HepG2 (cell line): ENCODE results near the gene GLIS1. TPM values are rescaled to one million over a fixed set of nuclear protein-coding genes. Genes with fewer than 3 reads are reported as not detected.

ENCODE experiments used
- ATAC-seq: fragments of 200-7000 bp; cut with Tn5 transposase; 3 replicates; pipeline ENCODE4 v1.9.1; 2020; ENCODE audit warnings: mild to moderate bottlenecking, moderate library complexity
- BruUV-seq: library from RNA; stranded (reverse); fragments of 400-500 nt; replicated peaks from 2 replicates; lab custom pipeline; 2021; lab: Mats Ljungman, UMichigan
- CTCF ChIA-PET: fragments of 300-600 bp; formaldehyde crosslinking; extraction: SDS; loops from one replicate; lab custom pipeline; 2021; ENCODE audit warnings: low total read pairs, inconsistent platforms, low intra/inter-chr PET ratio; lab: Yijun Ruan, JAX
- POLR2A ChIA-PET: fragments of 350-600 bp; sonication (Branson Sonifier 250); formaldehyde crosslinking; loops from one replicate; lab custom pipeline; 2020; ENCODE audit warnings: antibody characterized with exemption, inconsistent platforms; lab: Yijun Ruan, JAX
- DNase-seq: peaks from one replicate; pipeline ENCODE4 v3.0.0-alpha.2; 2015; ENCODE audit warnings: low spot score
- FAIRE-seq: peaks from 3 replicates; lab custom pipeline; 2011; peaks lifted over from hg19 to GRCh38; lab: Jason Lieb, UNC
- H2AFZ ChIP-seq: one replicate; pipeline ENCODE4 v1.6.1; 2011; ENCODE audit warnings: low read length, inconsistent platforms
- H3K27ac ChIP-seq: fragments of 300-600 bp; 3 replicates; pipeline ENCODE4 v1.8.0; 2011; ENCODE audit warnings: mixed run types, mild to moderate bottlenecking, mixed read lengths, low read length, inconsistent platforms; ENCODE audit not compliant: insufficient read depth; ENCODE audit errors: extremely low read length
- H3K27me3 ChIP-seq, 2 experiments: fragments of 200-600 bp in 1 of 2; 2 replicates in 1 of 2; 3 replicates in 1 of 2; pipeline versions ENCODE4 v1.6.0 to v1.8.0; 2011; ENCODE audit warnings: low read length in 2 of 2, mild to moderate bottlenecking in 2 of 2, moderate library complexity in 2 of 2, inconsistent platforms in 1 of 2; ENCODE audit not compliant: insufficient read depth in 2 of 2, control insufficient read depth in 1 of 2
- H3K36me3 ChIP-seq, 2 experiments: fragments of 200-600 bp in 1 of 2; replicated peaks in 1 of 2; 2 replicates in 1 of 2; 3 replicates in 1 of 2; pipeline versions ENCODE4 v1.5.1 to v1.8.0; 2011; ENCODE audit warnings: low read length in 2 of 2, inconsistent platforms in 1 of 2; ENCODE audit not compliant: insufficient read depth in 2 of 2, control insufficient read depth in 1 of 2
- H3K4me1 ChIP-seq: 2 replicates; pipeline ENCODE4 v1.5.1; 2012; ENCODE audit warnings: low read length, inconsistent platforms; ENCODE audit not compliant: insufficient read depth
- H3K4me2 ChIP-seq: 2 replicates; pipeline ENCODE4 v1.6.0; 2011; ENCODE audit warnings: low read depth, low read length, inconsistent platforms
- H3K4me3 ChIP-seq, 3 experiments: fragments of 200-600 bp in 1 of 3; sonication (generic), shearing (Covaris generic) in 1 of 3; replicated peaks in 1 of 3; 2 replicates each; pipeline ENCODE4 v1.5.1; 2011 to 2016; ENCODE audit warnings: low read length in 3 of 3, inconsistent platforms in 2 of 3, low read depth in 2 of 3, mild to moderate bottlenecking in 2 of 3, control low read depth in 1 of 3, mixed read lengths in 1 of 3; ENCODE audit not compliant: insufficient read depth in 1 of 3
- H3K79me2 ChIP-seq: one replicate; pipeline ENCODE4 v1.6.1; 2011; ENCODE audit warnings: low read length, inconsistent platforms; ENCODE audit not compliant: insufficient read depth
- H3K9ac ChIP-seq: 2 replicates; pipeline ENCODE4 v1.6.0; 2011; ENCODE audit warnings: mild to moderate bottlenecking, low read depth, low read length, inconsistent platforms; ENCODE audit not compliant: insufficient read depth
- H3K9me3 ChIP-seq: 2 replicates; pipeline ENCODE4 v1.5.1; 2012; ENCODE audit warnings: mild to moderate bottlenecking, low read length
- H4K20me1 ChIP-seq: 2 replicates; pipeline ENCODE4 v1.6.0; 2011; ENCODE audit warnings: inconsistent platforms, mild to moderate bottlenecking, low read length, moderate library complexity; ENCODE audit not compliant: insufficient read depth
- AKAP8 ChIP-seq: sonication (generic); formaldehyde crosslinking; IDR thresholded peaks from 2 replicates; pipeline ENCODE4 v1.5.1; 2020; ENCODE audit warnings: mild to moderate bottlenecking, missing genetic modification reagents
- ARNTL ChIP-seq: sonication (generic); formaldehyde crosslinking; IDR thresholded peaks from 2 replicates; pipeline ENCODE4 v1.4.0; 2020; ENCODE audit warnings: mild to moderate bottlenecking, missing genetic modification reagents
- CBFB ChIP-seq: sonication (generic); formaldehyde crosslinking; IDR thresholded peaks from 2 replicates; pipeline ENCODE4 v1.4.0; 2020; ENCODE audit warnings: missing genetic modification reagents
- HMG20A ChIP-seq: IDR thresholded peaks from 2 replicates; pipeline ENCODE4 v1.6.1; 2016; ENCODE audit warnings: borderline replicate concordance
- ZNF260 ChIP-seq: sonication (generic); formaldehyde crosslinking; IDR thresholded peaks from 2 replicates; pipeline ENCODE4 v1.4.0; 2020; ENCODE audit warnings: missing genetic modification reagents, low read depth, mild to moderate bottlenecking, borderline replicate concordance
- ZSCAN31 ChIP-seq: sonication (generic); formaldehyde crosslinking; IDR thresholded peaks from 2 replicates; pipeline ENCODE4 v1.5.0; 2020; ENCODE audit warnings: low read depth, mild to moderate bottlenecking, missing genetic modification reagents
- WGBS: methylation state at CpG from one replicate; pipeline ENCODE4 v1.1.6; 2017; ENCODE audit warnings: low lambda C conversion rate; 5-methylcytosine and 5-hydroxymethylcytosine counted together
- in situ Hi-C: cut with HindIII; loops from 2 replicates; pipeline ENCODE4 v1.10.0; 2017; ENCODE audit warnings: low pct_unique_long_range_greater_than_20kb; ENCODE audit not compliant: extremely low pct_ligation_motif_present
- intact Hi-C: fragments of 100-400 bp; cut with micrococcal nuclease; formaldehyde crosslinking; loops from one replicate; pipeline ENCODE4 v1.10.0; 2022; ENCODE audit not compliant: unreplicated experiment
- polyA plus RNA-seq, 8 experiments: library from polyadenylated mRNA; depleted of rRNA in 3 of 8; stranded (reverse) in 7 of 8; unstranded in 1 of 8; fragments of >200 nt; fragmentation: Illumina TruSeq in 4 of 8; extraction: Trizol in 4 of 8; gene quantifications; 2 replicates each; pipeline versions ENCODE4 v1.2.1 to v1.2.3, GENCODE V29; 2011 to 2016; ENCODE audit warnings: low read depth in 4 of 8, missing spikeins in 1 of 8, mixed read lengths in 1 of 8; ENCODE audit not compliant: insufficient read depth in 1 of 8
- total RNA-seq, 5 experiments: library from RNA; depleted of rRNA; stranded (reverse); fragments of >200 nt; fragmentation: Illumina TruSeq; extraction: Trizol; gene quantifications; 2 replicates each; pipeline ENCODE4 v1.2.3, GENCODE V29; 2016; ENCODE audit warnings: low read depth in 1 of 5
- TF ChIP-seq, protein P1 (sequence below): conservative IDR thresholded peaks from 2 replicates; pipeline ENCODE4 v1.6.1; 2018; ENCODE audit warnings: missing genetic modification reagents
- TF ChIP-seq, protein P2 (sequence below): sonication (generic); formaldehyde crosslinking; conservative IDR thresholded peaks from 2 replicates; pipeline ENCODE4 v1.8.1; 2023; ENCODE audit warnings: missing genetic modification reagents
- TF ChIP-seq, protein P3 (sequence below): IDR thresholded peaks from 2 replicates; pipeline ENCODE4 v1.6.1; 2016
- TF ChIP-seq, protein P4 (sequence below): sonication (generic); formaldehyde crosslinking; IDR thresholded peaks from 2 replicates; pipeline ENCODE4 v1.4.0; 2020; ENCODE audit warnings: missing genetic modification reagents

GLIS1 gene
- total and polyA plus RNA-seq, 2 of the 13 experiments (the other 11 are each of a cell fraction or from before 2014, with no cell fraction given), result 0.03 TPM; not detected in 1

DNA sequence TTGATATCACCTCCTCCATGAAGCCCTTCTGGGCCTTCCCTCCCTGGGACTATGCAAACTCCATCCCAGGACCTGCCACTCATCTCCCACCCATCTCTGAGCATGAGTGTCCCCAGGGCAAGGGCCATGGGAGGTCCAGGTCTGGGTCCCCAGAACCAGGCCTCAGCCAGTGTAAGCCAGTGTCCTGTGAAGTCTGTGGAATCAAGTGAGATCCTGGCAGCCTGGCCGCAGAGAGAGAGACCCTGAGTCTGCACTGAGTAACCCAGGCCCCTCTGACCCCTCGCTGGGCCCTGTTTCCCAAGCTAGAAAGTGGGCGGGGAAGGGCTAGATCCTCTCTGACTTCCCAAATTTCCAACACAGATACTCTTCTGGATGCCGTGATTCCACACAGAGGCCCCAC lies 147.0 kb downstream of the GLIS1 start:
- Histone ChIP-seq H3K4me3 (no peak overlapping the region), H3K9me3 (no peaks in the 10 kb centered on the region), H4K20me1 (no peaks in the 10 kb centered on the region), H3K4me2 (no peak overlapping the region), H3K79me2 (no peaks in the 10 kb centered on the region), H3K9ac (no peak overlapping the region), H3K27me3 (peaks cover 6 to 27% of the 10 kb centered on the region in 2 experiments; a peak in 4 of 5 replicates), H3K27ac (no peak overlapping the region), H3K4me1 (no peaks in the 10 kb centered on the region), H2AFZ (no peak overlapping the region), H3K36me3 (no peaks in the 10 kb centered on the region)
- FAIRE-seq (no peak), ATAC-seq (no peak), DNase-seq (no peak)
- no TSS peak for BruUV-seq
- ChIA-PET CTCF (no interaction called here), POLR2A (no interaction called here)
- TF ChIP-seq, protein P1, sequence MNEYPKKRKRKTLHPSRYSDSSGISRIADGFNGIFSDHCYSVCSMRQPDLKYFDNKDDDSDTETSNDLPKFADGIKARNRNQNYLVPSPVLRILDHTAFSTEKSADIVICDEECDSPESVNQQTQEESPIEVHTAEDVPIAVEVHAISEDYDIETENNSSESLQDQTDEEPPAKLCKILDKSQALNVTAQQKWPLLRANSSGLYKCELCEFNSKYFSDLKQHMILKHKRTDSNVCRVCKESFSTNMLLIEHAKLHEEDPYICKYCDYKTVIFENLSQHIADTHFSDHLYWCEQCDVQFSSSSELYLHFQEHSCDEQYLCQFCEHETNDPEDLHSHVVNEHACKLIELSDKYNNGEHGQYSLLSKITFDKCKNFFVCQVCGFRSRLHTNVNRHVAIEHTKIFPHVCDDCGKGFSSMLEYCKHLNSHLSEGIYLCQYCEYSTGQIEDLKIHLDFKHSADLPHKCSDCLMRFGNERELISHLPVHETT, result no peak
- TF ChIP-seq ZNF260 (no peak), CBFB (CRISPR knock-in tag) (no peak), AKAP8 (CRISPR knock-in tag) (no peak), ARNTL (CRISPR knock-in tag) (no peak), ZSCAN31 (no peak), HMG20A (CRISPR knock-in tag) (no peak)
- TF ChIP-seq, protein P2, sequence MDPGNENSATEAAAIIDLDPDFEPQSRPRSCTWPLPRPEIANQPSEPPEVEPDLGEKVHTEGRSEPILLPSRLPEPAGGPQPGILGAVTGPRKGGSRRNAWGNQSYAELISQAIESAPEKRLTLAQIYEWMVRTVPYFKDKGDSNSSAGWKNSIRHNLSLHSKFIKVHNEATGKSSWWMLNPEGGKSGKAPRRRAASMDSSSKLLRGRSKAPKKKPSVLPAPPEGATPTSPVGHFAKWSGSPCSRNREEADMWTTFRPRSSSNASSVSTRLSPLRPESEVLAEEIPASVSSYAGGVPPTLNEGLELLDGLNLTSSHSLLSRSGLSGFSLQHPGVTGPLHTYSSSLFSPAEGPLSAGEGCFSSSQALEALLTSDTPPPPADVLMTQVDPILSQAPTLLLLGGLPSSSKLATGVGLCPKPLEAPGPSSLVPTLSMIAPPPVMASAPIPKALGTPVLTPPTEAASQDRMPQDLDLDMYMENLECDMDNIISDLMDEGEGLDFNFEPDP (CRISPR knock-in tag), result no peak
- TF ChIP-seq, protein P3, sequence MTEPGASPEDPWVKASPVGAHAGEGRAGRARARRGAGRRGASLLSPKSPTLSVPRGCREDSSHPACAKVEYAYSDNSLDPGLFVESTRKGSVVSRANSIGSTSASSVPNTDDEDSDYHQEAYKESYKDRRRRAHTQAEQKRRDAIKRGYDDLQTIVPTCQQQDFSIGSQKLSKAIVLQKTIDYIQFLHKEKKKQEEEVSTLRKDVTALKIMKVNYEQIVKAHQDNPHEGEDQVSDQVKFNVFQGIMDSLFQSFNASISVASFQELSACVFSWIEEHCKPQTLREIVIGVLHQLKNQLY (CRISPR knock-in tag), result no peak
- TF ChIP-seq, protein P4, sequence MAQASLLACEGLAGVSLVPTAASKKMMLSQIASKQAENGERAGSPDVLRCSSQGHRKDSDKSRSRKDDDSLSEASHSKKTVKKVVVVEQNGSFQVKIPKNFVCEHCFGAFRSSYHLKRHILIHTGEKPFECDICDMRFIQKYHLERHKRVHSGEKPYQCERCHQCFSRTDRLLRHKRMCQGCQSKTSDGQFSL (CRISPR knock-in tag), result no peak
- WGBS, result no CpG with 5 or more reads among the region's 4 CpGs
- in situ Hi-C loops (loop anchor here (5.0 kb wide), 1 partner anchor 105 kb away; no protein-coding TSS in a partner anchor), intact Hi-C loops (no loop called here)
